Measurements from ENCODE around the gene EXOC6. TPM values are rescaled to one million over a fixed set of nuclear protein-coding genes. Genes with fewer than 3 reads are reported as not detected.

EXOC6 gene
- total and polyA plus RNA-seq, 2 of the 13 experiments (the other 11 are each of a cell fraction or from before 2014, with no cell fraction given) = 22.2 to 29.2 TPM

GRCh38 chr10:93071674-93072224, 223.4 kb downstream of the EXOC6 start (continued):
- TF ChIP-seq ZBTB40 (IDR thresholded peaks at IDR 0.05) (no peak), ZBTB40 (CRISPR knock-in tag; IDR thresholded peaks at IDR 0.05) (no peak), ZNF24 (IDR thresholded peaks at IDR 0.05) (no peak), CBFB (CRISPR knock-in tag; IDR thresholded peaks at IDR 0.05) (no peak), WIZ (CRISPR knock-in tag; IDR thresholded peaks at IDR 0.05) (no peak), SALL2 (CRISPR knock-in tag; IDR thresholded peaks at IDR 0.05) (no peak), ZNF142 (CRISPR knock-in tag; IDR thresholded peaks at IDR 0.05) (no peak), HNF4A (CRISPR knock-in tag; IDR thresholded peaks at IDR 0.05) (peak; percentile 58), ZNF337 (CRISPR knock-in tag; IDR thresholded peaks at IDR 0.05; ENCODE audit: borderline replicate concordance, low read depth) (no peak), NFE2L1 (CRISPR knock-in tag; IDR thresholded peaks at IDR 0.05; ENCODE audit: borderline replicate concordance) (no peak), RCOR2 (CRISPR knock-in tag; IDR thresholded peaks at IDR 0.05) (no peak), ZNF275 (CRISPR knock-in tag; IDR thresholded peaks at IDR 0.05; ENCODE audit: borderline replicate concordance) (no peak), ZNF572 (CRISPR knock-in tag; IDR thresholded peaks at IDR 0.05) (peak; percentile 27; the same call in 1 of the 2 replicates), POLR2AphosphoS5 (IDR thresholded peaks at IDR 0.05; ENCODE audit: low read depth, low read length) (0 out of 2 replicates have a peak, but pooled peaks have one; percentile 20)
